ENCODE measurements around the gene GBX1.

- TF ChIP-seq MYC (IDR thresholded peaks at IDR 0.05; ENCODE audit: low read depth, low read length) (no peak), POLR2A (IDR thresholded peaks at IDR 0.05; ENCODE audit: low read depth, low read length) (no peak)
- TF ChIP-seq, protein P1, sequence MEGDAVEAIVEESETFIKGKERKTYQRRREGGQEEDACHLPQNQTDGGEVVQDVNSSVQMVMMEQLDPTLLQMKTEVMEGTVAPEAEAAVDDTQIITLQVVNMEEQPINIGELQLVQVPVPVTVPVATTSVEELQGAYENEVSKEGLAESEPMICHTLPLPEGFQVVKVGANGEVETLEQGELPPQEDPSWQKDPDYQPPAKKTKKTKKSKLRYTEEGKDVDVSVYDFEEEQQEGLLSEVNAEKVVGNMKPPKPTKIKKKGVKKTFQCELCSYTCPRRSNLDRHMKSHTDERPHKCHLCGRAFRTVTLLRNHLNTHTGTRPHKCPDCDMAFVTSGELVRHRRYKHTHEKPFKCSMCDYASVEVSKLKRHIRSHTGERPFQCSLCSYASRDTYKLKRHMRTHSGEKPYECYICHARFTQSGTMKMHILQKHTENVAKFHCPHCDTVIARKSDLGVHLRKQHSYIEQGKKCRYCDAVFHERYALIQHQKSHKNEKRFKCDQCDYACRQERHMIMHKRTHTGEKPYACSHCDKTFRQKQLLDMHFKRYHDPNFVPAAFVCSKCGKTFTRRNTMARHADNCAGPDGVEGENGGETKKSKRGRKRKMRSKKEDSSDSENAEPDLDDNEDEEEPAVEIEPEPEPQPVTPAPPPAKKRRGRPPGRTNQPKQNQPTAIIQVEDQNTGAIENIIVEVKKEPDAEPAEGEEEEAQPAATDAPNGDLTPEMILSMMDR (IDR thresholded peaks at IDR 0.05; ENCODE audit: extremely low read depth in 1 of 2, insufficient read depth in 1 of 2, low read depth in 1 of 2, low read length in 2 of 2): no peak
These were observed 47.9 kb upstream of the GBX1 start for GRCh38 chr7:151215396-151215795.

Data from endothelial cell of umbilical vein (primary cell).